Tibial nerve (tissue), 4 donors: ENCODE measurements around the gene TCP11L2.

ENCODE experiments used
- CTCF ChIP-seq, 5 experiments: fragments of 200-600 bp in 3 of 5; fragments of 450-650 bp in 2 of 5; sonication (generic) in 3 of 5; IDR thresholded peaks; one replicate each; pipeline ENCODE4 v1.5.1; 2016 to 2019; ENCODE audit warnings: antibody characterized with exemption in 5 of 5, mild to moderate bottlenecking in 3 of 5, moderate library complexity in 2 of 5
- EP300 ChIP-seq, 2 donors: sonication (generic); formaldehyde crosslinking; IDR thresholded peaks; one replicate each; pipeline ENCODE4 v1.6.1; 2017; ENCODE audit warnings: antibody characterized with exemption in 2 of 2, mild to moderate bottlenecking in 1 of 2

GRCh38 chr12:106308121-106308520 lies 5.6 kb downstream of the TCP11L2 start:
- TF ChIP-seq EP300 (IDR thresholded peaks at IDR 0.05) (no peak), CTCF (IDR thresholded peaks at IDR 0.05) (no peak)
